ENCODE results near the gene AFAP1L1. TPM values are rescaled to one million over a fixed set of nuclear protein-coding genes. Genes with fewer than 3 reads are reported as not detected.

AFAP1L1 gene
- total RNA-seq, 1 experiment from 2014 or later: 19.6 TPM

GRCh38 chr5:149376711-149377447, 105.2 kb downstream of the AFAP1L1 start:
- Histone ChIP-seq H3K4me1 (ENCODE audit: insufficient read depth, low read length) (no peaks in the 10 kb centered on the region), H3K4me3 (ENCODE audit: low read length) (no peak overlapping the region), H3K4me2 (ENCODE audit: low read length) (no peak overlapping the region), H3K9me2 (replicated peaks; ENCODE audit: low read length) (no peaks in the 10 kb centered on the region), H3K27me3 (ENCODE audit: low read length) (no peaks in the 10 kb centered on the region), H3K9ac (ENCODE audit: low read length) (no peak overlapping the region), H3F3A (ENCODE audit: low read length, unreplicated experiment) (no peaks in the 10 kb centered on the region), H3K9me3 (ENCODE audit: low read length) (no peaks in the 10 kb centered on the region), H3K27ac (ENCODE audit: low read length) (no peak overlapping the region), H3K79me2 (ENCODE audit: low read length) (no peaks in the 10 kb centered on the region), H2AFZ (ENCODE audit: low read length) (no peak overlapping the region), H3K36me3 (ENCODE audit: low read depth, low read length) (no peaks in the 10 kb centered on the region), H4K20me1 (ENCODE audit: low read length) (no peaks in the 10 kb centered on the region)
- ChIA-PET POLR2A (ENCODE audit: unreplicated experiment) (no interaction called here), CTCF (no interaction called here)
- BruUV-seq (replicated peaks): no TSS peak
- no peak for ATAC-seq
- no peak for DNase-seq
- intact Hi-C loops (cut with micrococcal nuclease): no loop called here
- TF ChIP-seq, protein P1, sequence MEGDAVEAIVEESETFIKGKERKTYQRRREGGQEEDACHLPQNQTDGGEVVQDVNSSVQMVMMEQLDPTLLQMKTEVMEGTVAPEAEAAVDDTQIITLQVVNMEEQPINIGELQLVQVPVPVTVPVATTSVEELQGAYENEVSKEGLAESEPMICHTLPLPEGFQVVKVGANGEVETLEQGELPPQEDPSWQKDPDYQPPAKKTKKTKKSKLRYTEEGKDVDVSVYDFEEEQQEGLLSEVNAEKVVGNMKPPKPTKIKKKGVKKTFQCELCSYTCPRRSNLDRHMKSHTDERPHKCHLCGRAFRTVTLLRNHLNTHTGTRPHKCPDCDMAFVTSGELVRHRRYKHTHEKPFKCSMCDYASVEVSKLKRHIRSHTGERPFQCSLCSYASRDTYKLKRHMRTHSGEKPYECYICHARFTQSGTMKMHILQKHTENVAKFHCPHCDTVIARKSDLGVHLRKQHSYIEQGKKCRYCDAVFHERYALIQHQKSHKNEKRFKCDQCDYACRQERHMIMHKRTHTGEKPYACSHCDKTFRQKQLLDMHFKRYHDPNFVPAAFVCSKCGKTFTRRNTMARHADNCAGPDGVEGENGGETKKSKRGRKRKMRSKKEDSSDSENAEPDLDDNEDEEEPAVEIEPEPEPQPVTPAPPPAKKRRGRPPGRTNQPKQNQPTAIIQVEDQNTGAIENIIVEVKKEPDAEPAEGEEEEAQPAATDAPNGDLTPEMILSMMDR (conservative IDR thresholded peaks at IDR 0.05; ENCODE audit: low read depth, low read length): no peak
- no peak for TF ChIP-seq EZH2 (IDR thresholded peaks at IDR 0.05; ENCODE audit: low read length, unreplicated experiment)
- TF ChIP-seq EZH2phosphoT487 (IDR thresholded peaks at IDR 0.05; ENCODE audit: borderline replicate concordance, low read length): no peak

DNA sequence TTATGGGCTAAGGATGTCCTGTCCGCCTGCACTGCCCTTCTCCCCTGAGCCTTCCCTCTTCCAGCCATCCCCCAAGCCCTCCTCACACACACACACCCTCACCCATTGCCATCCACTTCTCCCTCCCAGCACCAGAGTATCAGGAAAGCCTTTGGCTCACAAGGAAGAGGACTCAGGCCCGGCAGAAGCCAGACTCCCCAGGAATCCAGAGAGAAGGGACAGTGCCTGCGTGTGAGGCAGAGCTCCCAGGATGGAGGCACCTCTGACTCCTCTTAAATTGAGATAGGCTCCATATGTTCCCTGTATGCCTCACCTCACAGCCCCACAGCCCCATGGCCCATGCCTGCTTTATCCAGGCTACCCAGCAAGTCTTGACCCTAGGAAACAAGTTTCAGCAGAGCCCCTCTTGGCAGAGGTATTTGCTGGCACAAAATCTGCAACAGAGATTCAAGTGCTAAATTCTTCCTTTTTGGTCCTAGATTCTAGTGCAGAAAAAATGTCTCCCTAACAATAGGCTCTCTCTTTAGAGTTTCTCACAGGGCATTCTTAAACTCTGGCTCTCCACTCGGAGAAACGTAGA, 106.7 kb downstream of the AFAP1L1 start:
- Histone ChIP-seq H3K36me3 (ENCODE audit: low read depth, low read length) (no peaks in the 10 kb centered on the region), H3K4me3 (ENCODE audit: low read length) (no peak overlapping the region), H3K79me2 (ENCODE audit: low read length) (no peaks in the 10 kb centered on the region), H2AFZ (ENCODE audit: low read length) (no peak overlapping the region), H4K20me1 (ENCODE audit: low read length) (no peaks in the 10 kb centered on the region), H3K9me3 (ENCODE audit: low read length) (no peaks in the 10 kb centered on the region), H3K4me2 (ENCODE audit: low read length) (no peak overlapping the region), H3K4me1 (ENCODE audit: insufficient read depth, low read length) (no peaks in the 10 kb centered on the region), H3K9me2 (replicated peaks; ENCODE audit: low read length) (no peaks in the 10 kb centered on the region), H3K27ac (ENCODE audit: low read length) (no peak overlapping the region), H3F3A (ENCODE audit: low read length, unreplicated experiment) (no peaks in the 10 kb centered on the region), H3K27me3 (ENCODE audit: low read length) (no peaks in the 10 kb centered on the region), H3K9ac (ENCODE audit: low read length) (no peak overlapping the region)
- no TSS peak for BruUV-seq (replicated peaks)
- TF ChIP-seq, protein P1 (conservative IDR thresholded peaks at IDR 0.05; ENCODE audit: low read depth, low read length): no peak
- no peak for TF ChIP-seq EZH2 (IDR thresholded peaks at IDR 0.05; ENCODE audit: low read length, unreplicated experiment)
- TF ChIP-seq EZH2phosphoT487 (IDR thresholded peaks at IDR 0.05; ENCODE audit: borderline replicate concordance, low read length): no peak
- intact Hi-C loops (cut with micrococcal nuclease): no loop called here
- no peak for DNase-seq
- ATAC-seq: no peak
- POLR2A ChIA-PET (ENCODE audit: unreplicated experiment): no interaction called here
- CTCF ChIA-PET: no interaction called here

DNA sequence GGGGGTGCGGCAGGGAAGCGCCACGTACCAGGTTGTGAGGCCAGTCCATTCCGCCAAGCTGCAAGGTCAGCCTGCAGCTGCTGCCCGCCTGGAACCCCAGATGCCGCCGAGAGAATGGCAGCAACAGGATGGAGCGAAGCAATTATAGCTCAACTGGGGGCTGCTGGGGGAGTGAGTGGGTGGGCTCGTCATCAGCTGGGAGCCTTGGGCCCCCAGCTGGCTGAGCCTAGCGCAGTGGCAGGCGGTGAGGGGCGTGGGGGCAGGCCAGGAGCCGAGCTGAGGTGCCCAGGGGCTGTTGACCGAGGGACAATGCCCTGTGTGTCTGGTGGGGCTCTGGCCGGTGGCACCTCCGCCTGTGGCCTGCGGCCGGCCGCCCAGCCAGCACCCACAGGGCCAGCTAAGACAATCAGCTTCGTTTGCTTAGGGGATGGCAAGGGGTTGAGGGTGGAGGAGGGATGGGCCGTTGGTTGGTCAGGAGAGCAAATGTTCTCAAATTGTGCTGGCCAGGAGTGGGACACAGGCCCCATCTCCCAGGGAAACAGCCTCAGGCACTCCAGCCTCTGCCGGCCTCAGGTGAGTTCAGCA, 107.6 kb downstream of the AFAP1L1 start, which contains the start of gene IL17B:
Gene IL17B (minus strand): TSS at position 116 of the 585 bp plus-strand sequence. CDS start 67 bp downstream, at position 49.
- POLR2A ChIA-PET (ENCODE audit: unreplicated experiment): no interaction called here
- CTCF ChIA-PET: no interaction called here
- intact Hi-C loops (cut with micrococcal nuclease): no loop called here
- no peaks in the 10 kb centered on the region for H4K20me1 ChIP-seq (ENCODE audit: low read length)
- H3K9me3 ChIP-seq (ENCODE audit: low read length): no peaks in the 10 kb centered on the region
- H2AFZ ChIP-seq (ENCODE audit: low read length): no peak within 1 kb of the TSS
- H3K9me2 ChIP-seq (replicated peaks; ENCODE audit: low read length): no peaks in the 10 kb centered on the region
- TF ChIP-seq EZH2phosphoT487 (IDR thresholded peaks at IDR 0.05; ENCODE audit: borderline replicate concordance, low read length) (no peak), EZH2 (IDR thresholded peaks at IDR 0.05; ENCODE audit: low read length, unreplicated experiment) (no peak)
- TF ChIP-seq, protein P1 (conservative IDR thresholded peaks at IDR 0.05; ENCODE audit: low read depth, low read length): no peak
- no peaks in the 10 kb centered on the region for H3K4me1 ChIP-seq (ENCODE audit: insufficient read depth, low read length)
- no peaks in the 10 kb centered on the region for H3K36me3 ChIP-seq (ENCODE audit: low read depth, low read length)
- H3K9ac ChIP-seq (ENCODE audit: low read length): no peak within 1 kb of the TSS
- no peak within 1 kb of the TSS for H3K27ac ChIP-seq (ENCODE audit: low read length)
- BruUV-seq (replicated peaks): no TSS peak
- H3K79me2 ChIP-seq (ENCODE audit: low read length): no peaks in the 10 kb centered on the region
- ATAC-seq (no peak), DNase-seq (no peak)
- no peak within 1 kb of the TSS for H3K4me3 ChIP-seq (ENCODE audit: low read length)
- no peaks in the 10 kb centered on the region for H3K27me3 ChIP-seq (ENCODE audit: low read length)
- H3K4me2 ChIP-seq (ENCODE audit: low read length): no peak within 1 kb of the TSS
- H3F3A ChIP-seq (ENCODE audit: low read length, unreplicated experiment): no peaks in the 10 kb centered on the region
